Measurements from ENCODE around the gene AFF1.

GRCh38 chr4:86994686-86995085 is 59.9 kb downstream of the AFF1 start:
- TF ChIP-seq ZNF232 (CRISPR knock-in tag; IDR thresholded peaks at IDR 0.05), result no peak
- TF ChIP-seq CTCF (IDR thresholded peaks at IDR 0.05), result no peak
- TF ChIP-seq PREB (CRISPR knock-in tag; IDR thresholded peaks at IDR 0.05; ENCODE audit: borderline replicate concordance), result no peak
- TF ChIP-seq ZNF138 (CRISPR knock-in tag; conservative IDR thresholded peaks at IDR 0.05), result no peak
- no peak for TF ChIP-seq ZNF423 (CRISPR knock-in tag; IDR thresholded peaks at IDR 0.05)
- no peak for TF ChIP-seq MYBL2 (CRISPR knock-in tag; IDR thresholded peaks at IDR 0.05)
- TF ChIP-seq PRDM15 (CRISPR knock-in tag; IDR thresholded peaks at IDR 0.05), result no peak
- no peak for TF ChIP-seq KAT7 (CRISPR knock-in tag; IDR thresholded peaks at IDR 0.05; ENCODE audit: borderline replicate concordance)
- no peak for TF ChIP-seq ZNF281 (CRISPR knock-in tag; IDR thresholded peaks at IDR 0.05)
- no peak for TF ChIP-seq IRF1 (CRISPR knock-in tag; IDR thresholded peaks at IDR 0.05)
- no peak for TF ChIP-seq SMAD3 (CRISPR knock-in tag; IDR thresholded peaks at IDR 0.05; ENCODE audit: borderline replicate concordance)
- no peak for TF ChIP-seq ATF6 (CRISPR knock-in tag; IDR thresholded peaks at IDR 0.05)
- TF ChIP-seq NFYB (CRISPR knock-in tag; conservative IDR thresholded peaks at IDR 0.05; ENCODE audit: low read depth), result no peak
- TF ChIP-seq CREM (CRISPR knock-in tag; IDR thresholded peaks at IDR 0.05), result no peak

Data from WTC11 (cell line).